AG04450 (cell line): ENCODE results near the gene PTPRG. TPM values are rescaled to one million over a fixed set of nuclear protein-coding genes. Genes with fewer than 3 reads are reported as not detected.

Experiments
- CTCF ChIA-PET: fragments of 300-600, 350-600 bp; formaldehyde crosslinking; extraction: SDS; loops from one replicate; lab custom pipeline; 2022; ENCODE audit warnings: antibody characterized with exemption, inconsistent platforms; lab: Charles Lee
- POLR2A ChIA-PET: fragments of 350-600 bp; formaldehyde crosslinking; extraction: SDS; loops from one replicate; lab custom pipeline; 2021; ENCODE audit warnings: antibody characterized with exemption, inconsistent platforms; lab: Yijun Ruan, JAX
- DNase-seq: peaks from one replicate; pipeline ENCODE4 v3.0.0-alpha.2; 2011; ENCODE audit warnings: low read depth, low spot score
- H3K27ac ChIP-seq: one replicate; pipeline ENCODE4 v1.5.1; 2012; ENCODE audit warnings: low read depth, low read length, control low read depth
- H3K27me3 ChIP-seq: one replicate; pipeline ENCODE4 v1.6.0; 2012; ENCODE audit warnings: low read length; ENCODE audit not compliant: control insufficient read depth, insufficient read depth
- H3K4me3 ChIP-seq: 2 replicates; pipeline ENCODE4 v1.5.1; 2011; ENCODE audit warnings: mild to moderate bottlenecking, low read depth, low read length, control low read depth
- H3K9me3 ChIP-seq: 2 replicates; pipeline ENCODE4 v1.5.1; 2012; ENCODE audit warnings: low read length; ENCODE audit not compliant: control insufficient read depth, insufficient read depth
- polyA plus RNA-seq: library from polyadenylated mRNA; depleted of rRNA; stranded (reverse); fragments of >200 nt; gene quantifications from 2 replicates; pipeline ENCODE4 v1.2.3, GENCODE V29; 2011
- TF ChIP-seq, protein P1 (sequence below): IDR thresholded peaks from 2 replicates; pipeline ENCODE4 v1.5.1; 2011; ENCODE audit warnings: low read depth, low read length, control low read depth, inconsistent platforms

Gene PTPRG
- polyA plus RNA-seq, 1 experiment, result 26.5 TPM

GRCh38 chr3:61796088-61796680 lies 234.8 kb downstream of the PTPRG start:
- POLR2A ChIA-PET, result no interaction called here
- H3K9me3 ChIP-seq, result no peaks in the 10 kb centered on the region
- CTCF ChIA-PET, result no interaction called here
- TF ChIP-seq, protein P1, sequence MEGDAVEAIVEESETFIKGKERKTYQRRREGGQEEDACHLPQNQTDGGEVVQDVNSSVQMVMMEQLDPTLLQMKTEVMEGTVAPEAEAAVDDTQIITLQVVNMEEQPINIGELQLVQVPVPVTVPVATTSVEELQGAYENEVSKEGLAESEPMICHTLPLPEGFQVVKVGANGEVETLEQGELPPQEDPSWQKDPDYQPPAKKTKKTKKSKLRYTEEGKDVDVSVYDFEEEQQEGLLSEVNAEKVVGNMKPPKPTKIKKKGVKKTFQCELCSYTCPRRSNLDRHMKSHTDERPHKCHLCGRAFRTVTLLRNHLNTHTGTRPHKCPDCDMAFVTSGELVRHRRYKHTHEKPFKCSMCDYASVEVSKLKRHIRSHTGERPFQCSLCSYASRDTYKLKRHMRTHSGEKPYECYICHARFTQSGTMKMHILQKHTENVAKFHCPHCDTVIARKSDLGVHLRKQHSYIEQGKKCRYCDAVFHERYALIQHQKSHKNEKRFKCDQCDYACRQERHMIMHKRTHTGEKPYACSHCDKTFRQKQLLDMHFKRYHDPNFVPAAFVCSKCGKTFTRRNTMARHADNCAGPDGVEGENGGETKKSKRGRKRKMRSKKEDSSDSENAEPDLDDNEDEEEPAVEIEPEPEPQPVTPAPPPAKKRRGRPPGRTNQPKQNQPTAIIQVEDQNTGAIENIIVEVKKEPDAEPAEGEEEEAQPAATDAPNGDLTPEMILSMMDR, result no peak
- no peak overlapping the region for H3K27ac ChIP-seq
- no peak overlapping the region for H3K4me3 ChIP-seq
- DNase-seq, result no peak
- no peaks in the 10 kb centered on the region for H3K27me3 ChIP-seq

- CTCF ChIA-PET, result no interaction called here
- POLR2A ChIA-PET, result no interaction called here
- Histone ChIP-seq H3K27ac (no peak overlapping the region), H3K9me3 (no peaks in the 10 kb centered on the region), H3K27me3 (no peaks in the 10 kb centered on the region), H3K4me3 (no peak overlapping the region)
- DNase-seq, result no peak
- TF ChIP-seq, protein P1, result no peak
These were observed 235.5 kb downstream of the PTPRG start for GRCh38 chr3:61796911-61797310.

DNA sequence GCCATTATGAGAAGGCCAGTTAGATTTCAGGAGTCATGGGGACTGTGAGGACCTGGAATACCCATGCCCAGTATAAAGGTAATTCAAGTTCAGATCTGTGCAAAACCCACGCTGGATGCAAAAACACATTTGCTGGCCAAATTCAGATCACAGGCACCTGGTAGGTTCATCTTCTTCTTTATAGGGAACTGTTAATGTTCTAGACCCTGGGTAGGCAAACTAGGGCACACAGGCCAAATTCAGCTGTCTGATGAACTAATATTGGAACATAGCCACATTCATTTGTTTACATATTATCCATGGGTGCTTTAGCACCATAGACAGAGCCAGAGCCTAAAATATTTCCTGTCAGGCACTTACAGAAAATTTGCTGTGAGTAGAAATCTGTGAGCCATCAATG lies 241.4 kb downstream of the PTPRG start:
- POLR2A ChIA-PET, result no interaction called here
- Histone ChIP-seq H3K27ac (no peak overlapping the region), H3K4me3 (no peak overlapping the region), H3K9me3 (no peaks in the 10 kb centered on the region), H3K27me3 (no peaks in the 10 kb centered on the region)
- CTCF ChIA-PET, result interaction anchor here (1.1 kb wide), 1 partner anchor 232 kb away, joined by 3 read pairs; no protein-coding TSS in a partner anchor
- no peak for DNase-seq
- TF ChIP-seq, protein P1, result no peak

GRCh38 chr3:61803983-61804382 lies 242.6 kb downstream of the PTPRG start:
- no peaks in the 10 kb centered on the region for H3K27me3 ChIP-seq
- H3K27ac ChIP-seq, result no peak overlapping the region
- ChIA-PET CTCF (no interaction called here), POLR2A (interaction anchor here (0.9 kb wide), 1 partner anchor 243 kb away, joined by 3 read pairs; the partner anchor contains the start of gene PTPRG)
- no peak for DNase-seq
- H3K4me3 ChIP-seq, result no peak overlapping the region
- no peaks in the 10 kb centered on the region for H3K9me3 ChIP-seq
- TF ChIP-seq, protein P1, result no peak

GRCh38 chr3:61804782-61805181 lies 243.4 kb downstream of the PTPRG start:
- no peak for DNase-seq
- no peak overlapping the region for H3K4me3 ChIP-seq
- H3K27me3 ChIP-seq, result no peaks in the 10 kb centered on the region
- CTCF ChIA-PET, result no interaction called here
- TF ChIP-seq, protein P1, result no peak
- H3K27ac ChIP-seq, result no peak overlapping the region
- POLR2A ChIA-PET, result interaction anchor here (0.9 kb wide), 1 partner anchor 244 kb away, joined by 3 read pairs; the partner anchor contains the start of gene PTPRG
- H3K9me3 ChIP-seq, result no peaks in the 10 kb centered on the region
